GM21529 (cell line): ENCODE measurements around the gene ZFYVE28.
"Not testable (repeated sequence)": the region's sequence is repeated elsewhere in the genome, so short reads cannot be mapped to it uniquely, and the experiment has no call there.

Experiments used
- ATAC-seq: cut with Tn5 transposase; IDR thresholded peaks from one replicate; pipeline ENCODE4 v1.9.1; 2021; ENCODE audit not compliant: unreplicated experiment

ZFYVE28 gene

GRCh38 chr4:2446656-2447564 lies 28.5 kb upstream of the ZFYVE28 start:
- no peak for ATAC-seq

- ATAC-seq: no peak
Measured at GRCh38 chr4:2445571-2445970, 27.1 kb upstream of the ZFYVE28 start.

DNA sequence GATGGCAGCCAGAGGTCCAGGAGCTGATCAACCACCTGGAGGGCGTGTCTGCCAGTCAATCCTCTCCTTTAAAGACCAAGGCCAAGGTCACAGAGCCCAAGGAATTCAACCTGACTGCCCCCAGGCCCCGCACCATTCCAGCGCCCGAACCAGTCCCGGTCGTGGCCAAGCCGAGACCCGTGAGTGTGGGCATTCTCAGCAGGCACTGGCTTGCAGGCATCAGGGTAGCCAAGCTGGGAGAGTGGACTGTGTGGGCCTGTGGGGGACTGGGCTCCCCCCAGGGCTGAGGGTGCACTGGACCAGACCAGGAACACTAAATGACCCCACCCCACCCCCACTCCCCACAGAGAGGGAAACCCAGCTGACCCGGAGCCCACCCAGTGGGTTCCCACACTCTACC lies 26.7 kb upstream of the ZFYVE28 start:
- ATAC-seq: no peak

DNA sequence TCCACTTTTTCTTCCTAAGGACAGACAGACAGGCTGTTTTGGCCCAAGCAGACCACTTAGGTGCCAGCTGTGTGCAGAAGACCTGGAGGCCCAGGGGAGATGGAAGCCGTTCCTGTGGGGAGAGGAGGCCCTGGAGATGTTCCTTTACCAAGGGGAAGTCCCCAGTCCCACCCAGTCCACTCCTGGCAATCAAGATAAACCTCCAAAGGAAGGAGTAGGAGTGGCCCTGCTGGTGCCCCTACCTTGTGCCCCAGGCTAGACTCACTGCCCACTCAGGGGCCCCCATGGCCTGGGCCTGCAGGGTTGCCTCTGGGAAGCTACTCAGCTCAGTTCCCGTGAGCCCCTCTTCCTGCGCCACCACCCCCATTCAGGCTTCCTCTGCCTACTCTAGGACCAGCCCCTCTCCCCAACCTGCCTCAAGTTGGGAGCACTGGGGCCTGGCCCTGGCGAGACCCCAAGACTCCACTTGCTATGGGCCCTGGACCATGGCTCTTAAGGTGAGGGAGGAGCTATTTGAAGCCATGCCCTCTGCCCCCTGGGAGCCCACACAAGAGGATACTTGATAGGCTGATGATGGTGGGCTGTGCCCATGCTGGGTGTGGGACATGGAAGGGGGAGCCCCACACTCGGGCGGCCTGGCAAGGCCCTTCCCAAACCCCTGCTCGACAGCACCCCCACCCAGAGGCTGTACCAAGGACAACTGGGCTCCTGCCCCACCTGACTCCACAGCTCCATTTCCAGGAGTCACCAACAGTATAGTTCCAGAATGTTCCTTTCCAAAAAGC lies 25.7 kb upstream of the ZFYVE28 start:
- ATAC-seq: no peak

- ATAC-seq: no peak
Measured at GRCh38 chr4:2443061-2443730, 24.8 kb upstream of the ZFYVE28 start.

GRCh38 chr4:2442175-2442993 lies 23.9 kb upstream of the ZFYVE28 start:
- no peak for ATAC-seq

DNA sequence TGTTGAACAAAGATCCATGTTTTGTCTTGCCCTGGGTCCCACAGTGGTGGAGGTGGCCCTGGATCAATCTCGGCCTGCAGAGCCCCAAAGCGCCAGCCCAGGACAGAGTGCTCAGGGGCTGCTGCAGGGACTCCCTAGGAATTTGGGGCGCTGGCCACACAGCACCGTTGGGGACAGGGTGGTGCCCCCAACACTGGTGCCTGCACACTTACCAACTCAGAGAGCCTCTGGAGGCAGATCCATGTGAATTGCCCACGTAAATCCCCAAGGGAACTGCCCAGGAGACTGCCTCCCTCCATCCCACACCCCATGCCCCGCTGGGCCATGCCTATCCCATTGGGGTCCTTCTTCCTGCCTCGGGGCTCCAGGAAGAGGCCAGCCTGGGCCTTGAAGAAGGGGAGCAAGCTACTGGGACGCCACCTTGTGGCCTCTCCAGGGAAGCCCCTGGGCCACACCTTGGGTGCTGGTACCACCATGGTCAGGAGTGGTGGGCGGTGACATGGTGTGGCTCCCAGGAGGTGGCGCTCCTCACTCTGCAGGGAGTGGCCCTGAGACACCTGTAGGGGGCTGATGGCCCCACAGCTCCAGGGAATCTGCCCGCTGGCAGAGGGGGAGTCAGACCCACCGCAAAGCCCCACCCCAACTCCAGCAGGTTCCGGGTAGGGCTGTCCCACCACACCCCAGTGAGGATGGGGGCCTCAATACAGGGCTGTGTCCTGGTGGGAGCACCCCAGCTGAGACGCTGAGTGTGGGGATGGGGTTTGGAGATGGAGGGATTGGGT lies 23.1 kb upstream of the ZFYVE28 start:
- peak; percentile 84 for ATAC-seq

- ATAC-seq: no peak
Measured at GRCh38 chr4:2438822-2439718, 20.6 kb upstream of the ZFYVE28 start.

- ATAC-seq: no peak
Measured at GRCh38 chr4:2437475-2438215, 19.2 kb upstream of the ZFYVE28 start.

DNA sequence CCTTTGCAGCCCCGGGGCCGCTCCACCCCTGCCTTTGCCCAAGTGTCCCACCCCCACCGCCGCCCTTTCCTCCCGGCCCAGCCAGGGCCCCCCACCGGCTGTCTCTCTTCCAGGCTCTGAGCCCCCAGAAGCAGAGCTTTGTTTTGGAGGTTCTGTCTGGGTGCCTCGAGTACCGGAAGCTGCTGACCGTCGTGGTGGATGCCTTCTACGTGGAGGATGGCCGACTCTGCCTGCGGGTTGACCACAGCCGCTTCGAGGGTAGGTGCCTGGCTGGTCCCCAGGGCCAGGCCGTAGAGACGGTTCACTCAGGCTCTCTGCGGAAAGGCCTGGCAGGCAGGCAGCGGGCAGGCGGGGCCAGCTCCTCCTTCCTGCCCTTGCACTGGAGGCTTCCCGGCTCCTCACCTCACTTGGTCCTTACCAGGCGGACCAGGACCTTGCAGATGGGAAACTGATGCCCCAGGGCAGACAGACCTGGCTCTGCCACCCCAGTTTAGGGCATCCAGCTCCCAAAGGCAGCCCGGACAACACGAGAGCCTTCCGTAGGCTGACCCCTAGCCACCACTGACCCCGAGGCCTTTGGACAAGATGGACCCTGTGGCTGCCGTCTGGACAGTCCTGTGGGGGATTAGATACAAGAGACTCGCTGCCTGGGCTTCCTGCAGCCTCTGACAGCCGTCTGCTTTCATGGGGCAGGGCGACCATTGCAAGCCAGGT lies 18.5 kb upstream of the ZFYVE28 start:
- ATAC-seq: no peak

DNA sequence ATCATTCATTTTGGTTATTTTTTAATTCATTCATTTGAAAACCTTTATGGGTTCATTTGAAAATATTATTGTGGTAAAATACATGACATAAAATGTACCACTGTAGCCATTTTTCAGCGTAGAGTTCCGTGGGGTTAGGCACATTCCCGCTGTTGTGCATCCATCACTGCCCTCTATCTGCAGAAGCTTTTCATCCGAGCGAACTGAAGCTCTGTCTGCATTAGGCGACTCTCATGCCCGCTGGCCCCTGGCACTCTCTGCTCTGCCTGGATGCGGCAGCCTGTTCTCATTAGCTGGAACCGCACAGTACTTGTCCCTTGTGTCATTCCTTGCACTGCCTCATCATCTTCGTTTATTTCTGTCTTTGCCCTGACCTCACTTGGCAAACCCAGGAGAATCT lies 17.9 kb upstream of the ZFYVE28 start:
- ATAC-seq: no peak

GRCh38 chr4:2434420-2434819 lies 16.0 kb upstream of the ZFYVE28 start:
- no peak for ATAC-seq

- no peak for ATAC-seq
Measured at GRCh38 chr4:2433609-2434350, 15.3 kb upstream of the ZFYVE28 start.

DNA sequence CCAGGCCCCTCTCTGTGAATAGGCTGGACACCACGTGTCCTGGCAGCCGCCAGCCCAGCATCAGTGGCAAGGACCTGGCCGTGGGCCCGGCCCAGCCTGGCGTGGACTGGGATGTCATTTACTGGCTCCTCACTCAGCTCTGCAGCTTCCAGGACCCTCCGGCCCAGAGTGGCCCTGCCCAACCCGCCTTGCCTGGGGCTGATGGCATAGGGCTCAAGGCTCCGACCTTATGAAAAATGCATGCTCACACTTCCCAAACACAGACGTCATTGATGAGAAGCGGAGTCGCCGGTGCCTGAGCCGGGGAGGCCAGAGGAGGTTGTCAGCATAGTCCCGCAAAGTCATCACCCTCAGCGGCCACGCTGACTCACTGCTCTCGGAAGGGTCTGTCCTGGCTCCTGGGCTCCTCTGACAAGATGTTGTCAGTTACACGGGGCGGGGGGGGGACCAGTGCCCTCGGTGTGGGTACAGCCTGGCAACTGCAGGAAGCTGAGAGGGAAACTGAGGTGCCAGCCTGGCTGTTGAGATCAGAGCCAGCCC lies 14.6 kb upstream of the ZFYVE28 start:
- no peak for ATAC-seq

DNA sequence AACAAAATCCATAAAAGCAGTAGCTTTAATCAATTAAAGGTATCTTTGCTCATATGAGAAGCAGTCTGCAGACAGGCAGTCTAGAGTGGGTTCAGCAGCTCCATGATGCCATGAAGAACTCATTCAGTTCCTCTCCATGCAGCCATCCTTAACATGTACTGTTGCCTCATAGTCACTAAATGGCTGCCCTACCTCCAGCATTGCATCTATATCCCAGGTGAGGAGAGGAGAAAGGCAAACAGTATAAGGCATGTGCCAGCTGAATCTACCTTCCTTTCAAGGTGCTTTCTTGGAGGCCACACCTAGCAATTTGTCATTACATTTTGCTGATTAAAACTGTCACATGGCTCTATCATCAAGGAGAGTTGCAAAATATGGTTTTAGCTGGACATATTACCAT lies 13.6 kb upstream of the ZFYVE28 start:
- no peak for ATAC-seq

DNA sequence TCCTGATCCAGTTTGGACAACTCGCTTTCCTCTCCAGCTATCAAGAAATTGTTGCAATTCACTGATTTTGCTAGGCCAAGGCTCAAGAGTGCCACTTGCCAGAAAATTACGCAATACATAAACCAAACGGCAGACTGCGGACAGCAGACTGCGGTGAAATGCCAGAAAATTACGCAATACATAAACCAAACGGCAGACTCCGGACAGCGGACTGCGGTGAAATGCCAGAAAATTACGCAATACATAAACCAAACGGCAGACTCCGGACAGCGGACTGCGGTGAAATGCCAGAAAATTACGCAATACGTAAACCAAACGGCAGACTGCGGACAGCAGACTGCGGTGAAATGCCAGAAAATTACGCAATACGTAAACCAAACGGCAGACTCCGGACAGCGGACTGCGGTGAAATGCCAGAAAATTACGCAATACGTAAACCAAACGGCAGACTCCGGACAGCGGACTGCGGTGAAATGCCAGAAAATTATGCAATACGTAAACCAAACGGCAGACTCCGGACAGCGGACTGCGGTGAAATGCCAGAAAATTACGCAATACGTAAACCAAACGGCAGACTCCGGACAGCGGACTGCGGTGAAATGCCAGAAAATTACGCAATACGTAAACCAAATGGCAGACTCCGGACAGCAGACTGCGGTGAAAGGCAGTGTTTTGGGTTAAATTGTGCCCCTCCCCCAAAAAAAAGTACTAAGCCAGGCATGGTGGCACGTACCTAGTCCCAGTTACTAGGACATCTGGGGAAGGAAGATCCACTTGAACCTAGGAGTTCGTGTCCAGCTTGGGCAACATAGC lies 11.7 kb upstream of the ZFYVE28 start:
- not testable (repeated sequence) for ATAC-seq
